Liver (tissue), 9 donors: ENCODE results near the gene B3GAT1. TPM values are rescaled to one million over a fixed set of nuclear protein-coding genes. Genes with fewer than 3 reads are reported as not detected.

Experiments
- DNase-seq: peaks from one replicate; pipeline ENCODE4 v3.0.0-alpha.2; 2017; ENCODE audit warnings: low spot score
- H3K27ac ChIP-seq, 2 donors: one replicate each; pipeline ENCODE4 v1.7.0; 2013; ENCODE audit warnings: inconsistent platforms in 2 of 2, low read length in 2 of 2, control low read depth in 1 of 2, low read depth in 1 of 2, mild to moderate bottlenecking in 1 of 2
- H3K27me3 ChIP-seq, 4 donors: one replicate each; pipeline versions ENCODE4 v1.6.1 to v1.7.0; 2013; ENCODE audit warnings: low read length in 3 of 4, inconsistent platforms in 1 of 4, mild to moderate bottlenecking in 1 of 4, moderate library complexity in 1 of 4; ENCODE audit not compliant: control insufficient read depth in 4 of 4, insufficient read depth in 4 of 4
- H3K36me3 ChIP-seq, 4 donors: one replicate each; pipeline versions ENCODE4 v1.6.1 to v1.7.0; 2013; ENCODE audit warnings: low read length in 3 of 4, mild to moderate bottlenecking in 3 of 4, low read depth in 1 of 4, moderate library complexity in 1 of 4; ENCODE audit not compliant: control insufficient read depth in 4 of 4, insufficient read depth in 3 of 4
- H3K4me1 ChIP-seq, 4 donors: one replicate each; pipeline versions ENCODE4 v1.6.1 to v1.7.0; 2013; ENCODE audit warnings: low read length in 3 of 4, mild to moderate bottlenecking in 3 of 4, moderate library complexity in 1 of 4; ENCODE audit not compliant: control insufficient read depth in 4 of 4, insufficient read depth in 4 of 4
- H3K4me3 ChIP-seq, 3 donors: one replicate each; pipeline versions ENCODE4 v1.6.1 to v1.7.0; 2013; ENCODE audit warnings: low read length in 3 of 3, control low read depth in 1 of 3, low read depth in 1 of 3, mild to moderate bottlenecking in 1 of 3
- H3K9ac ChIP-seq, 2 donors: one replicate each; pipeline ENCODE4 v1.7.0; 2013; ENCODE audit warnings: low read length in 2 of 2, mild to moderate bottlenecking in 2 of 2, moderate library complexity in 2 of 2, control low read depth in 1 of 2, low read depth in 1 of 2
- H3K9me3 ChIP-seq, 4 donors: one replicate each; pipeline versions ENCODE4 v1.6.1 to v1.7.0; 2013; ENCODE audit warnings: low read length in 3 of 4; ENCODE audit not compliant: control insufficient read depth in 4 of 4
- ATF3 ChIP-seq: IDR thresholded peaks from 2 replicates; pipeline ENCODE4 v1.6.1; 2016; ENCODE audit warnings: antibody characterized with exemption
- CTCF ChIP-seq: fragments of 150-350 bp; IDR thresholded peaks from 2 replicates; pipeline ENCODE4 v1.5.1; 2017; ENCODE audit warnings: improper control_type of control experiment, low read depth, low read length; ENCODE audit not compliant: missing input control
- EGR1 ChIP-seq, 2 donors: IDR thresholded peaks; 2 replicates each; pipeline ENCODE4 v1.6.1; 2016 to 2018; ENCODE audit warnings: antibody characterized with exemption in 2 of 2, low read depth in 2 of 2
- FOXA2 ChIP-seq: IDR thresholded peaks from 2 replicates; pipeline ENCODE4 v1.6.1; 2016; ENCODE audit warnings: antibody characterized with exemption
- GABPA ChIP-seq, 2 donors: IDR thresholded peaks in 1 of 2; conservative IDR thresholded peaks in 1 of 2; 2 replicates each; pipeline ENCODE4 v1.6.1; 2016; ENCODE audit warnings: antibody characterized with exemption in 2 of 2, mild to moderate bottlenecking in 1 of 2, moderate library complexity in 1 of 2
- HNF4A ChIP-seq, 2 donors: conservative IDR thresholded peaks; 2 replicates each; pipeline ENCODE4 v1.6.1; 2016; ENCODE audit warnings: antibody characterized with exemption in 2 of 2, mild to moderate bottlenecking in 2 of 2
- HNF4G ChIP-seq: IDR thresholded peaks from 2 replicates; pipeline ENCODE4 v1.6.1; 2016; ENCODE audit warnings: antibody characterized with exemption
- MAX ChIP-seq: IDR thresholded peaks from 2 replicates; pipeline ENCODE4 v1.6.1; 2016; ENCODE audit warnings: antibody characterized with exemption
- NR2F2 ChIP-seq: IDR thresholded peaks from 2 replicates; pipeline ENCODE4 v1.6.1; 2016; ENCODE audit warnings: antibody characterized with exemption
- RAD21 ChIP-seq, 2 donors: IDR thresholded peaks; 2 replicates each; pipeline ENCODE4 v1.6.1; 2016; ENCODE audit warnings: antibody characterized with exemption in 2 of 2, mild to moderate bottlenecking in 2 of 2
- REST ChIP-seq: IDR thresholded peaks from 2 replicates; pipeline ENCODE4 v1.6.1; 2016; ENCODE audit warnings: antibody characterized with exemption, mild to moderate bottlenecking
- RXRA ChIP-seq, 2 donors: IDR thresholded peaks; 2 replicates each; pipeline ENCODE4 v1.6.1; 2017 to 2018; ENCODE audit warnings: antibody characterized with exemption in 2 of 2, mild to moderate bottlenecking in 1 of 2
- SP1 ChIP-seq: IDR thresholded peaks from 2 replicates; pipeline ENCODE4 v1.6.1; 2018; ENCODE audit warnings: antibody characterized with exemption, mild to moderate bottlenecking
- TAF1 ChIP-seq: conservative IDR thresholded peaks from 2 replicates; pipeline ENCODE4 v1.6.1; 2016; ENCODE audit warnings: antibody characterized with exemption, mild to moderate bottlenecking
- YY1 ChIP-seq: IDR thresholded peaks from 2 replicates; pipeline ENCODE4 v1.6.1; 2016; ENCODE audit warnings: antibody characterized with exemption, mild to moderate bottlenecking
- ZBTB33 ChIP-seq: IDR thresholded peaks from 2 replicates; pipeline ENCODE4 v1.6.1; 2016; ENCODE audit warnings: antibody characterized with exemption
- WGBS: extraction: QIAGEN DNeasy Blood & Tissue Kit; methylation state at CpG from one replicate; pipeline ENCODE4 v1.1.7; 2013; 5-methylcytosine and 5-hydroxymethylcytosine counted together
- polyA plus RNA-seq, 2 donors: library from polyadenylated mRNA; stranded (reverse) in 1 of 2; unstranded in 1 of 2; fragments of 200-250 nt in 1 of 2; fragments of >200 nt in 1 of 2; fragmentation: Nextera tagmentation in 1 of 2; extraction: Ambion mirVana in 1 of 2; gene quantifications; one replicate each; pipeline versions ENCODE4 v1.2.1 to v1.2.3, GENCODE V29; 2013 to 2015
- total RNA-seq, 2 donors: library from RNA; depleted of rRNA; stranded (reverse); fragments of >200 nt; gene quantifications; one replicate each; pipeline ENCODE4 v1.2.3, GENCODE V29; 2014
- donor health status: healthy.
- donor health status: healthy.
- donor health status: healthy.
- donor health status: healthy.
- donor health status: healthy.

B3GAT1 gene
- total and polyA plus RNA-seq, 4 donors, result 0.13 to 6.6 (median 0.25) TPM; not detected in 1

GRCh38 chr11:134340354-134340964 is 71.6 kb downstream of the B3GAT1 start (continued):
- TF ChIP-seq REST, result no peak

- no peak for TF ChIP-seq HNF4A (conservative IDR thresholded peaks at IDR 0.05)
- no peak for TF ChIP-seq SP1
- no peak for TF ChIP-seq HNF4G
- no peak for TF ChIP-seq ZBTB33
- TF ChIP-seq EGR1 (IDR thresholded peaks at IDR 0.05; ENCODE audit: low read depth in 2 of 2), result no peak
- TF ChIP-seq TAF1, result no peak
- no peak for TF ChIP-seq RXRA (IDR thresholded peaks at IDR 0.05)
- TF ChIP-seq CTCF, result no peak
- no peak for TF ChIP-seq MAX
- no peak for TF ChIP-seq ATF3
- TF ChIP-seq FOXA2, result no peak
- no peak for TF ChIP-seq RAD21 (IDR thresholded peaks at IDR 0.05)
- no peak overlapping the region for H3K27ac ChIP-seq
- 80% methylated on average over 4 of the region's 4 CpGs for WGBS
These were observed 72.3 kb downstream of the B3GAT1 start for GRCh38 chr11:134339756-134340155.

GRCh38 chr11:134338654-134339053 is 73.4 kb downstream of the B3GAT1 start:
- Histone ChIP-seq H3K9me3 (no peaks in the 10 kb centered on the region), H3K36me3 (no peaks in the 10 kb centered on the region), H3K27ac (no peak overlapping the region), H3K4me1 (no peaks in the 10 kb centered on the region), H3K27me3 (no peaks in the 10 kb centered on the region), H3K4me3 (no peak overlapping the region), H3K9ac (no peak overlapping the region)
- 90% methylated on average over 7 of the region's 7 CpGs for WGBS
- DNase-seq, result no peak
- no peak for TF ChIP-seq EGR1 (IDR thresholded peaks at IDR 0.05; ENCODE audit: low read depth in 2 of 2)
- no peak for TF ChIP-seq MAX
- TF ChIP-seq ATF3, result no peak
- no peak for TF ChIP-seq SP1
- TF ChIP-seq REST, result no peak
- no peak for TF ChIP-seq YY1
- no peak for TF ChIP-seq HNF4A (conservative IDR thresholded peaks at IDR 0.05)
- TF ChIP-seq NR2F2, result no peak
- no peak for TF ChIP-seq RAD21 (IDR thresholded peaks at IDR 0.05)
- TF ChIP-seq GABPA (IDR thresholded peaks at IDR 0.05 in 1 of 2, conservative IDR thresholded peaks at IDR 0.05 in 1 of 2), result no peak

More at GRCh38 chr11:134339756-134340155, 72.3 kb downstream of the B3GAT1 start:
- Histone ChIP-seq H3K4me3 (no peak overlapping the region), H3K9me3 (no peaks in the 10 kb centered on the region), H3K9ac (no peak overlapping the region), H3K27me3 (no peaks in the 10 kb centered on the region), H3K4me1 (no peaks in the 10 kb centered on the region), H3K36me3 (no peaks in the 10 kb centered on the region)
- DNase-seq, result no peak
